SK-N-SH treated with all-trans-retinoic acid at 6 μM for 48 hours (cell line): ENCODE results near the gene NFATC4.

ENCODE experiments used
- ATAC-seq: fragments of 200-7000 bp; cut with Tn5 transposase; 3 replicates; pipeline ENCODE4 v1.9.1; 2020; ENCODE audit warnings: mild to moderate bottlenecking, moderate library complexity
- ARNTL ChIP-seq: fragments of 450-650 bp; formaldehyde crosslinking; IDR thresholded peaks from 2 replicates; pipeline ENCODE4 v1.5.0; 2020; ENCODE audit warnings: low read depth, mild to moderate bottlenecking, moderate library complexity, borderline replicate concordance
- BACH2 ChIP-seq: fragments of 250-450 bp; sonication (Bioruptor Pico); IDR thresholded peaks from 2 replicates; pipeline ENCODE4 v1.9.0; 2021; ENCODE audit warnings: mild to moderate bottlenecking, borderline replicate concordance
- CREB5 ChIP-seq: fragments of 250-450 bp; sonication (Bioruptor Pico); IDR thresholded peaks from 2 replicates; pipeline ENCODE4 v1.5.1; 2020; ENCODE audit warnings: low read depth, mild to moderate bottlenecking, moderate library complexity
- CSDC2 ChIP-seq: fragments of 250-450 bp; sonication (Bioruptor Pico); IDR thresholded peaks from 2 replicates; pipeline ENCODE4 v1.5.0; 2020; ENCODE audit warnings: mild to moderate bottlenecking, moderate library complexity
- CSRNP3 ChIP-seq: fragments of 250-450 bp; sonication (Bioruptor Pico); IDR thresholded peaks from 2 replicates; pipeline ENCODE4 v1.5.1; 2021; ENCODE audit warnings: mild to moderate bottlenecking, moderate library complexity
- ESRRG ChIP-seq: fragments of 250-450 bp; sonication (Bioruptor Pico); IDR thresholded peaks from 2 replicates; pipeline ENCODE4 v1.6.1; 2021; ENCODE audit warnings: mild to moderate bottlenecking
- GLIS3 ChIP-seq: fragments of 250-450 bp; sonication (Bioruptor Pico); IDR thresholded peaks from 2 replicates; pipeline ENCODE4 v1.5.0; 2020; ENCODE audit warnings: mild to moderate bottlenecking, moderate library complexity
- ISL1 ChIP-seq: fragments of 250-450 bp; sonication (Bioruptor Pico); IDR thresholded peaks from 2 replicates; pipeline ENCODE4 v2.1.2; 2022; ENCODE audit warnings: mild to moderate bottlenecking, moderate library complexity
- OSR1 ChIP-seq: fragments of 250-450 bp; sonication (Bioruptor Pico); IDR thresholded peaks from 2 replicates; pipeline ENCODE4 v1.8.0; 2022; ENCODE audit warnings: moderate library complexity, mild to moderate bottlenecking, inconsistent platforms
- PATZ1 ChIP-seq: fragments of 250-450 bp; sonication (Bioruptor Pico); IDR thresholded peaks from 2 replicates; pipeline ENCODE4 v1.8.0; 2020; ENCODE audit warnings: mild to moderate bottlenecking, moderate library complexity, borderline replicate concordance
- POU6F1 ChIP-seq: fragments of 250-450 bp; sonication (Bioruptor Pico); IDR thresholded peaks from 2 replicates; pipeline ENCODE4 v1.8.0; 2021; ENCODE audit warnings: low read depth, mild to moderate bottlenecking, moderate library complexity, borderline replicate concordance
- PPARA ChIP-seq: fragments of 250-450 bp; sonication (Bioruptor Pico); IDR thresholded peaks from 2 replicates; pipeline ENCODE4 v1.5.0; 2020; ENCODE audit warnings: mild to moderate bottlenecking, borderline replicate concordance
- RARB ChIP-seq: fragments of 250-450 bp; sonication (Bioruptor Pico); IDR thresholded peaks from 2 replicates; pipeline ENCODE4 v1.8.0; 2021; ENCODE audit warnings: mild to moderate bottlenecking, moderate library complexity
- SNAI2 ChIP-seq: fragments of 250-450 bp; sonication (Bioruptor Pico); IDR thresholded peaks from 2 replicates; pipeline ENCODE4 v1.5.0; 2020; ENCODE audit warnings: mild to moderate bottlenecking, moderate library complexity
- TCF4 ChIP-seq: fragments of 250-450 bp; sonication (Bioruptor Pico); IDR thresholded peaks from 2 replicates; pipeline ENCODE4 v1.8.0; 2021; ENCODE audit warnings: mild to moderate bottlenecking, moderate library complexity, borderline replicate concordance
- TOX ChIP-seq: fragments of 250-450 bp; sonication (Bioruptor Pico); IDR thresholded peaks from 2 replicates; pipeline ENCODE4 v1.8.0; 2021; ENCODE audit warnings: mild to moderate bottlenecking, moderate library complexity, borderline replicate concordance
- TSHZ2 ChIP-seq: fragments of 250-450 bp; sonication (Bioruptor Pico); IDR thresholded peaks from 2 replicates; pipeline ENCODE4 v1.5.0; 2020; ENCODE audit warnings: mild to moderate bottlenecking, moderate library complexity
- ZC3H10 ChIP-seq: fragments of 250-450 bp; sonication (Bioruptor Pico); IDR thresholded peaks from 2 replicates; pipeline ENCODE4 v1.5.1; 2021; ENCODE audit warnings: mild to moderate bottlenecking, moderate library complexity
- ZFP3 ChIP-seq: fragments of 250-450 bp; sonication (Bioruptor Pico); IDR thresholded peaks from 2 replicates; pipeline ENCODE4 v1.5.0; 2020; ENCODE audit warnings: mild to moderate bottlenecking, moderate library complexity
- ZFP30 ChIP-seq: fragments of 450-650 bp; formaldehyde crosslinking; IDR thresholded peaks from 2 replicates; pipeline ENCODE4 v1.5.0; 2022; ENCODE audit warnings: mild to moderate bottlenecking, moderate library complexity
- ZNF565 ChIP-seq: fragments of 450-650 bp; formaldehyde crosslinking; conservative IDR thresholded peaks from 2 replicates; pipeline ENCODE4 v1.5.0; 2020; ENCODE audit warnings: low read depth, mild to moderate bottlenecking, moderate library complexity
- ZNF70 ChIP-seq: fragments of 450-650 bp; formaldehyde crosslinking; IDR thresholded peaks from 2 replicates; pipeline ENCODE4 v1.5.0; 2020; ENCODE audit warnings: mild to moderate bottlenecking, moderate library complexity
- ZNF8 ChIP-seq: fragments of 450-650 bp; formaldehyde crosslinking; IDR thresholded peaks from 2 replicates; pipeline ENCODE4 v1.5.0; 2020; ENCODE audit warnings: mild to moderate bottlenecking, moderate library complexity

The NFATC4 gene

GRCh38 chr14:24324024-24324423 lies 44.0 kb upstream of the NFATC4 start:
- TF ChIP-seq OSR1 (no peak), BACH2 (no peak), ZFP30 (CRISPR knock-in tag) (no peak), CREB5 (CRISPR knock-in tag) (no peak), RARB (no peak), ZNF565 (CRISPR knock-in tag) (no peak), POU6F1 (CRISPR knock-in tag) (no peak), TCF4 (no peak), CSRNP3 (CRISPR knock-in tag) (no peak), ZFP3 (CRISPR knock-in tag) (no peak), TOX (no peak), ISL1 (CRISPR knock-in tag) (no peak), ESRRG (CRISPR knock-in tag) (no peak), TSHZ2 (CRISPR knock-in tag) (no peak), ZNF8 (CRISPR knock-in tag) (no peak), CSDC2 (CRISPR knock-in tag) (no peak), ZC3H10 (CRISPR knock-in tag) (no peak), ARNTL (no peak), ZNF70 (CRISPR knock-in tag) (no peak)
- no peak for ATAC-seq

GRCh38 chr14:24325041-24325530 lies 42.9 kb upstream of the NFATC4 start:
- no peak for TF ChIP-seq ZNF565 (CRISPR knock-in tag)
- no peak for TF ChIP-seq TSHZ2 (CRISPR knock-in tag)
- no peak for TF ChIP-seq CSRNP3 (CRISPR knock-in tag)
- TF ChIP-seq ARNTL, result no peak
- no peak for TF ChIP-seq GLIS3 (CRISPR knock-in tag)
- no peak for TF ChIP-seq POU6F1 (CRISPR knock-in tag)
- TF ChIP-seq ZC3H10 (CRISPR knock-in tag), result no peak
- TF ChIP-seq TOX, result no peak
- TF ChIP-seq PPARA (CRISPR knock-in tag), result no peak
- TF ChIP-seq ZNF70 (CRISPR knock-in tag), result no peak
- no peak for TF ChIP-seq ZFP3 (CRISPR knock-in tag)
- no peak for TF ChIP-seq ZNF8 (CRISPR knock-in tag)
- TF ChIP-seq BACH2, result no peak
- no peak for TF ChIP-seq CSDC2 (CRISPR knock-in tag)
- no peak for TF ChIP-seq SNAI2 (CRISPR knock-in tag)
- no peak for TF ChIP-seq ISL1 (CRISPR knock-in tag)
- TF ChIP-seq ESRRG (CRISPR knock-in tag), result no peak
- no peak for TF ChIP-seq PATZ1 (CRISPR knock-in tag)
- no peak for TF ChIP-seq ZFP30 (CRISPR knock-in tag)

More at GRCh38 chr14:24325041-24325530, 42.9 kb upstream of the NFATC4 start:
- ATAC-seq, result no peak
